NCI-H1417 treated with DMSO at 0.1 percent for 48 hours (cell line): Measurements from ENCODE around the gene MXI1.
"Not testable (repeated sequence)": the region's sequence is repeated elsewhere in the genome, so short reads cannot be mapped to it uniquely, and the experiment has no call there.

Source experiments
- DNase-seq: peaks from one replicate; lab custom pipeline; 2025; lab: John Stamatoyannopoulos, UW

Gene MXI1

DNA sequence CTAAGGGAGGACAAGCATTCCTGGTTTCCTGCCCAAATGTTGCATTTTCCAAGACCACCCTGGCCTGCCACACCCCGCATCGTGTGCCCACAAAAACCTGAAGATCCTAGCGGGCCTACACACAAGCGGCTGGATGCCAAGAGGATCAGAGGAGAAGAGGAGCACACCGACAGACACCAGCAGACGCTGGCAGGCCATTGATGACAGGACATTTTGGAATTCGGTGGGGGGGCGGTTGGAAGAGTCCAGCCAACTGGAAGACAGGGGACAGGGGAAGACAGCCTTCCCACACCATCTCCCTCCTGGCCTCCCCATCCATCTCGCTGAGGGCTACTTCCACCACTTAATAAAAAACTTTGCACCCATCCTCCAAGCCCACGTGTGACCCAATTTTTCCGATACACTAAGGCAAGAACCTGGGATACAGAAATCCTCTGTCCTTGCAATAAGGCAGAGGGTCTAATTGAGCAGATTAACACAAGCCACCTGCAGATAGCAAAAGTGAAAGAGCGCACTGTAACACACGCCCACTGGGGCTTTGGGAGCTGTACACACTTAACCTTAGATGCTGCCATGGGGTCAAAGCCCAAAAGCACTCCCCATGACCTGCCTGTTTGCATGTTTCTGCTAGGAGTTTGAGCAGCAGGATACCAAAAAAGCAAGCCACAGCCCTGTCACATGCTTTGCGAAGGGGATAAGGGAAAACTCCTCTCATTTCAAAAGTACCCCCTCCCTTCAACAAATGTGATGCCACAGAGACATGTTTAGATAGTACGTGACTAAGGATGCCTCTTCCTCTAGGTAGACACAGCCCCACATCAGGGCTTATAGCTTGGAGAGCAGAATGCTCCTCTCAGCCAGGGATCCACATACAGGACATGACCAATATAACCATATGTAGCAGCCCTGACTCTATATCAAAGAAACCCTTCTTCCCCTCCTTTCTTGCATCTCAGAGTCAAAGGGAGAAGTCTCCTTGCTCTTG lies 110.8 kb downstream of the MXI1 start:
- DNase-seq, result no peak

DNA sequence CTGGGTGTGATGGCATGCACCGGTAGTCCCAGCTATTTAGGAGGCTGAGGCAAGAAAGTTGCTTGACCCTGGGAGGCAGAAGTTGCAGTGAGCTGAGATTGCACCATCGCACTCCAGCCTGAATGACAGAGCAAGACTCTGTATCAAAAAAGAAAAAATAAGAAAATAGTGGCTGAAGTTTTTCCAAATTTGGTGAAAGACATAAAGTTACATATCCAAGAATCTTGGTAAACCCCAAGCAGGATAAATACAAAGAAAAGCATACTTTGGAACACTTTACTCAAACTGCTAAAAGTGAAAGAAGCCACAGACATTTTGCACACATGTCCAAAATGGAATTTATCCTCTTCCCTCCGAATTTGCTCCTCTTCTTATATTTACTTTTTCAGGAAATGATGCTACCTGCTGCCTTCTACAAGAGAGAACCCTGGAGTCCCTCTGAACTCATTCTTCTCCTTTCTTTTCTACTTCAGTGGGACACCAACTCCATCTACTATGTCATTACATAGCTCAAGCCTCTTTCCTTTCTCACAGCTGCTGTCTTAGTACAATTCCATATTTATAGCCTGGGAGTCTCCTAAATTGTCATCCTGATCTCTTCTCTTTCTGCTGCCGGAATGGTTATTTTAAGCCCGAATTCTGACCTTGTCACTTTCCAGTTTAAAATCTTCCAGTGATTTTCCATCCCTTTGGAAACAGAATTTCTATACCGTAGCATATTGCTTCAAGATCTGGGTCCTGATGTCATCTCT lies 114.6 kb downstream of the MXI1 start:
- no peak for DNase-seq

DNA sequence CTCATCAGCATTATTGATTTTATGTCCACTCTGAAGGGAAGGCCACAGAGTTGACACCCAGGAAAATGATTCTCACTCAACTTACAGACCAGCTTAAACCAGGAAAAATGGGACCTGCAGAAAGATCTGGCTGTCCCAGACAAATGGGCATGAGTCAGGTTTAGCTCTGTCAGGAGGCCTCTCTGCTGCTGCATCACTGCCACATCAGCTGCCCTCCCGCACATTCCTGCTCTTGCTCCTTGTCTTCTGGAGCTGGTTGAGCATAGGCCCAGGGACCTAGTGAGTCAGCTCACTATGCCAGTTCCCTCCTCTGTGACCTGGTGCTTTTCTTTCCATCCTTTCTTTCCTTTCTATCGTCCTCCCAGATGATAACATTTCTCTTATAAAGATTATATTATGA lies 116.1 kb downstream of the MXI1 start:
- DNase-seq, result no peak

DNA sequence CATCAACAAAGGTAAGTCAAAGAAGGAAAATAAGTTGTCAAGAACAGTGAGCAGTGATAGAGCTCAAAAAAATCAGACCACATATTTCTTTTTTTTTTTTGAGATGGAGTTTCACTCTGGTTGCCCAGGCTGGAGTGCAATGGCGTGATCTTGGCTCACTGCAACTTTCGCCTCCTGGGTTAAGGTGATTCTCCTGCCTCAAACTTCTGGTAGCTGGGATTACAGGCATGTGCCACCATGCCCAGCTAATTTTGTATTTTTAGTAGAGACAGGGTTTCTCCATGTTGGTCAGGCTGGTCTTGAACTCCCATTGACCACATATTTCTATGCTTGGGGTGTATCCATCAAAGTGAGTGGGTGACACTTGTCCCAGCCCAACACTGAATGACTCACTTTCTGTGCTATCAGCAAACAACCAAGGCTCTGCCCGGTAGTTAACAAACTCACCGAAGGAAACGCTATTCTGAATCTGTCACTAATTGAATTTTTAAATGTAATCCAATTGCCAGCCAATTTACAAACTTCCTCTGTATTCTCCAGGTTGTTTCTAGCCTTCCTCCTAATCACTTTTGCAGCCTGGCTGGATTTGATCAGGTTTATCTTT lies 116.9 kb downstream of the MXI1 start:
- no peak for DNase-seq

DNA sequence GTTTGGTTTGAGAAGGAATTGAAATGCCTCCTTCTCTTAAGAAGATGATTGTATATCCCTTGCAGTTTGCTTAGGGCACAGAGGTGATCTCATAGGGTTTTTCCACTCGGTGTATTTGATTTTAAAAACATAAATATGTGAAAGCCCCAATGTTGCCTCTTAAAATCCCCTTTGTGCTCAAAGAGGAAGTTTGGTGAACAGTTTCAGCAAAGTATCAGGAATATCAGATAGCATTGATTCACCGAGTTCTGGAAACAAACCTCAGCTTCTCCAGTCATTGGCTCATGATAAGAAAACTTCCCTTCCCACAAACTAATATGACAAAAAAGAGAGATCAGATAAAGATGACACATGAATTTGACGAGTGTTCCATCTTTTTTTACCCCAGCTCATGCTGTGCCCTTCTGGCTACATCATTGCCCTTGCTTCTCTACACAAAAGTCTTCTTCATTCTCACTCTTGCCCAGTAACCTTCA lies 117.4 kb downstream of the MXI1 start:
- DNase-seq, result no peak

DNA sequence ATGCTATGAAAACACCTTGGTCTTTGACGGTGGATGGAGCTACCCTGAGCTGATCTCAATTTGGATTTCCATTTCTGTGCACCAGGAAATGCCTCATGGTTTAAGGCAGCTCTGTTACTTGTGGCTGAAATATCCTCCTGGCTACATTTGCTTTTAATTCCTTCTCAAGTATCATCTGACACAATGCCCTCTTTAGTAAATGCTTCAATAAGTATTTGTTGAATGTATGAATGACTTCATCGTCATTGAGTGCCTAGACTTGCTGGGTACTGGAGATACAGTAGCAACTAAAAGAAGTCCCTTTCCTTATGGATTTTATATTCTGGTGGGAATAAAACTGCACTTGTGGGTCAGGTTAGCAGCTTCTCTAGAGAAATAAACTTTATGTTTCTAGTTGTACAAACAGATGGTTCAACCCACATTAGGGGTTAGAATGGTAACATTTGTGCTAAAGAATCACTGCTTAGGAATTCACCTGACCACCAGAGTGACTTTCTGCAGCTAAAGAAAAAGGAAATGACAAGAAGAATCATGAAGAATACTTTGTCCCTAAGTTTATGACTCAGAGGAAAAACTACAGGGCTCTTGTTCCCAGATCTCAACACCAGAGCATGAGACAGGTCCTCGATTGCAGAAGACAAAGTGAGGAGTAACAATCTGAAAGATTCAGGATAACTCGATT lies 119.1 kb downstream of the MXI1 start:
- no peak for DNase-seq

DNA sequence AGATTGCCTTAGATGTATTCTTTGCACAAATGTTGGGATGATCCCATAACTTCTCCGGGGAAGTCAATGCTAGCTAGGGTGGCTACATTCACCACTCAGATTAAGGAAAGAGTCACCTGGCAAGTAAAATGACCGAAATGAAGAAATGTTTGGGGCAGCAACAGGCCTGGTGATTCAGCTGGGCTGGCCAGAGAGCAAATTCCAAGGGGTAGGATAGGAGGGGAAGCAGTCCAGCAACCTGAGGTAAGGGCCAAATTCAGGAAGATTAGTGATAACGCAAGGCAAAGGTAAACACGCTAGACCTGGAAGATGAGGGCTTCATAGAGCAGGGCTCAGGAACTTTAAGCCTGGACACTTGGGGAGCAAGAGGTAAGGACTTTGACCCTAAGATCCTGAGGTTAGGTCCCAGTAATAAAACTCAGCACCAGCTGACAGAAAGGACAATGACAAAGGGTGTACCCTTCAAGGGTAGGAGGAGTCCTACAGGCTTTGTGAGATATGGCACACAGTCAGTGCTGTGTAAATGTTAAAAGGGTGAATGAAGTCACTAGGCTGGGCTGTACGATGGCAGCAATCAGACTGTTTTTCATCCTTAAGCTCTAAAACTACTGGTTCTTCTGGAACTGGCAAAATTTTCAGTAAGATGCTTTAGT lies 120.0 kb downstream of the MXI1 start:
- no peak for DNase-seq

DNA sequence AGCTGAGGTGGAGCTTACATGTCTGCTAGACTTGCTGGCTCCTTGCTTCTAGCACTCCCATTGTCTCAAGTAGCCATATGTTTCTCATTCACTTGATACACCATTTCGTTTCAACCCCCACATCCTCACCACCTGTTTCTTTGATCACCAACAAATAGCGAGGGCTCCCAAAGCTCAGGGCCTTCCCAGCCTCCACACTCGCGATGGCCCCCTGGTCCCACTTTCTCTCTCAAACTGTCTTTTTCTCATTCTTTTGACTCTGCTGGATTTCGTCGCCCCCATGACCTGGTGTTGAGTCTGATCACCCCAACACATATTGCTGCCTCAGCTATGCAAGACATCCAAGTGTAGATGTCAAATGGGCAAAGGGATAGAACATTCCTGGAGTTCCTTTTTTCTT lies 123.3 kb downstream of the MXI1 start:
- no peak for DNase-seq

DNA sequence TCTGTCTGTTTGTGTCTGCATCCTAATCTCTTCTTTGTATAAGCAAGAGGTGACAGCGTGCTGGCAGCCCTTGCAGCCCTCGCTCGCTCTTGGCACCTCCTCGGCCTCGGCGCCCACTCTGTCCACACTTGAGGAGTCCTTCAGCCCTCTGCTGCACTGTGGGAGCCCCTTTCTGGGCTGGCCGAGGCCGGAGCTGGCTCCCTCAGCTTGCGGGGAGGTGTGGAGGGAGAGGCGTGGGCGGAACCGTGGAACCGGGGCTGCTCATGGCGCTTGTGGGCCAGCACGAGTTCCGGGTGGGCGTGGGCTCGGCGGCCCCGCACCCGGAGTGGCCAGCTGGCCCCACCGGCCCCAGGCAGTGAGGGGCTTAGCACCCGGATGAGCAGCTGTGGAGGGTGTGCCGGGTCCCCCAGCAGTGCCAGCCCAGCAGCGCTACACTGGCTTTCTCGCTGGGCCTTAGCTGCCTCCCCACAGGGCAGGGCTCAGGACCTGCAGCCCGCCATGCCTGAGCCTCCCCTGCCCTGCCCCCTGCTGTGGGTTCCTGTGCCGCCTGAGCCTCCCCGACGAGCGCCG lies 123.9 kb downstream of the MXI1 start:
- DNase-seq, result not testable (repeated sequence)

DNA sequence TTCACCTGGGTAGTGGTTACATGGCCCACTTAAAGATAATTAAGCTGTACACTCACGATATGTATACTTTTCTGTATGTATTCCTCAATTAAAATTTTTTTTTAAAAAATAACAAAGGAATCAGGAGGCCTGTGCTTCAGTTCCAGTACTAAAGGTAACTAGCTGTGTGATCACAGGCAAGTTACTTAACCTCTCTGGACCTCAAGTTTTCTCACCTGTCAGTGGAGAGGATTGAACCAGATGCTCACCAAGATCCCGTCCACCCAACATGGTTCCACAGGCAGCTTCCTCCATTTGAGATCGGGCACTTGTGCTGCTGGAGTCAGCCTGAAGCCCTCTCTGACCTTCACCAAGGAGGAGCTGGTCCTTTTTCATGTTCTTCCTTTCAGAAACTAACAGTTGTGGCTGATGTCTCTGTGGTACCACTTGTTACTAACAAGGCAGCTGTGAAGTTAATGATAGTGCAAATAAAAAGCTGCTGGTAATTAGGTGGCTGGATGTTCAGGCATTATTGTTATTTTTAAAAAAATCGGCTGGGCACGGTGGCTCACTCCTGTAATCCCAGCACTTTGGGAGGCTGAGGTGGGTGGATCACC lies 126.8 kb downstream of the MXI1 start:
- DNase-seq, result no peak

DNA sequence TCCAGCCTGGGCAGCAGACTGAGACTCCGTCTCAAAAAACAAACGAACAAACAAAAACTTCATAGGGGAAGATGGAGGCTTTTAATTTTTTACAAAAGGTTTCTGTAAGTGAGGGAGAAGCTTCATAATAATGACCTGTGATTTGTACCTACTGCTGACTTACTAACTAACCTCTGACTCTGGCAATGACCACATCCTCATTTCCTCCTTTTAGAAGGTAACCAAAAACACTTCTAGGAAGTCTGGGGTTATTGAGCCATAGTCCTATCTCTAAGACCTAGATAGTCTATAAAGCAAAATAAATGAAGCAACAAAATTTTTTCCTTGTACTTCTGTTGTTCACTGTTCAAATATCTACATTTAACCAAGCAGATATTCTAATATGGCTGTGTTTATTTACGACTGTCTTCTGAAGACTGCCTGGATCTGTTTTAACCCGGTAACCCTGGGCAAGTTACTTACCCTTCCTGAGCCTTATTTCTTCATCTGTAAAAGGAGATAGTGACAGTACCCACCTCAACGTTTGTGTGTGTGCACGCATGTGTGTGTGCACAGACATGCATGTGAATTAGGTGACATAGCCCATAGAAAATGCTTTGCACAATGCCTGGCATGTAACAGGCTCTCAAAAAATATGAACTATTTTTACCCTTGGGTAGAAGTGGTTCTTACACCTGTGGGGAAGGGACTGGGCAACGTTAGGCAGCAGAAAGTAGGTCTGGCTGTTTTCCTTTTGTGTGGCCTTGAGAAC lies 128.1 kb downstream of the MXI1 start:
- DNase-seq, result no peak

DNA sequence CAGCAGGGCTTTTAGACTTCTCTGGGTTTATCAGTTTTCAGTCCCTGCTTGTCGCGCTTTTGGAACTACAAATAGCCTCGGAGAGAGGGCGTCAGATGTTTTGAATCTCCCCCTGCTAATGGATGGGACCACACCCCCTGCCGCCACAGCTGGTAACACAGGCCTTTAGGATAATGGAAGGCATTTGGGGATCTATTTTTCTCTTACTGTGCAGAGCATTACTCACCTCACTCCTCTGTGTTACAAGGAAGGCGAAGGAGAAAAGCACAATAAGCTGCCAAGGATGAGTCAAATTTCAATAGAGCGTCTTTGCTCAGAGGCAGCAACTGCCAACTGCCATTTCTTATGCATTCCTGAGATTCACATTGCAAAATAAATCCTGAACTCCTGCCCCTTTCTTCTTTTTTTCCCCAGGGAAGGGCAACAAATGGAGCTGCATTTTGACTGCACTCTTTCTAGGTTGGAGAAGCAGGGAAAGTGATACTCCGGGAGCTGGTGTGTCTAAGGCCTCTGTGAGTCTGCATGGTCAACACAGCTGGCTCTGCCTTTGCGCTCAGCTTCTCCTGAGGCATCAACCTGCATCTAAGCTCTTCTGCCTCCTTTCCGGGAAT lies 128.8 kb downstream of the MXI1 start:
- no peak for DNase-seq
